M059J (cell line): Measurements from ENCODE around the gene COX6B2. TPM values are rescaled to one million over a fixed set of nuclear protein-coding genes. Genes with fewer than 3 reads are reported as not detected.

Source experiments
- DNase-seq: peaks from one replicate; pipeline ENCODE4 v3.0.0-alpha.2; 2012; ENCODE audit warnings: low read depth
- total RNA-seq: library from RNA; depleted of rRNA; stranded (reverse); fragments of >200 nt; shearing (Covaris generic); gene quantifications from 2 replicates; pipeline ENCODE4 v1.2.3, GENCODE V29; 2014

COX6B2 gene
- total RNA-seq, 1 experiment from 2014 or later: 0.30 TPM

GRCh38 chr19:55383279-55384130, 29.0 kb upstream of the COX6B2 start:
- peak; percentile 76 for DNase-seq

GRCh38 chr19:55382522-55383054, 28.1 kb upstream of the COX6B2 start:
- DNase-seq: no peak

- DNase-seq: no peak
Measured at GRCh38 chr19:55382013-55382412, 27.5 kb upstream of the COX6B2 start.

- DNase-seq: no peak
Measured at GRCh38 chr19:55379174-55379573, 24.7 kb upstream of the COX6B2 start.

- no peak for DNase-seq
Measured at GRCh38 chr19:55377356-55378131, 23.0 kb upstream of the COX6B2 start.

- DNase-seq: peak; percentile 38
Measured at GRCh38 chr19:55376241-55376933, 21.9 kb upstream of the COX6B2 start, which contains the start of gene TMEM190. TSS of gene TMEM190 (plus strand) at chr19:55376826. CDS start at chr19:55376854, 28 bp downstream.

GRCh38 chr19:55373993-55374757, 19.7 kb upstream of the COX6B2 start:
- DNase-seq: peak; percentile 78

GRCh38 chr19:55373306-55373992, 18.9 kb upstream of the COX6B2 start:
- peak; percentile 64 for DNase-seq

GRCh38 chr19:55372316-55373081, 18.0 kb upstream of the COX6B2 start:
- peak; percentile 87 for DNase-seq

- peak; percentile 86 for DNase-seq
Measured at GRCh38 chr19:55370305-55370988, 15.9 kb upstream of the COX6B2 start, which contains the start of gene IL11. TSS of gene IL11 (minus strand) at chr19:55370463. CDS start at chr19:55370310, 153 bp downstream.

- DNase-seq: peak; percentile 81
Measured at GRCh38 chr19:55369653-55370304, 15.3 kb upstream of the COX6B2 start.

GRCh38 chr19:55368701-55369563, 14.4 kb upstream of the COX6B2 start:
- peak; percentile 63 for DNase-seq

- DNase-seq: no peak
Measured at GRCh38 chr19:55368106-55368505, 13.6 kb upstream of the COX6B2 start.

- no peak for DNase-seq
Measured at GRCh38 chr19:55366790-55367189, 12.3 kb upstream of the COX6B2 start.

GRCh38 chr19:55365964-55366363, 11.4 kb upstream of the COX6B2 start:
- no peak for DNase-seq

GRCh38 chr19:55365245-55365644, 10.7 kb upstream of the COX6B2 start:
- DNase-seq: no peak

GRCh38 chr19:55362990-55363716, 8.6 kb upstream of the COX6B2 start, which contains the start of gene GARIN5B:
TSS of gene GARIN5B (minus strand) at chr19:55363260. CDS start at chr19:55363066, 194 bp downstream.
- DNase-seq: peak; percentile 41
